ENCODE measurements around the gene PTGIR.

DNA sequence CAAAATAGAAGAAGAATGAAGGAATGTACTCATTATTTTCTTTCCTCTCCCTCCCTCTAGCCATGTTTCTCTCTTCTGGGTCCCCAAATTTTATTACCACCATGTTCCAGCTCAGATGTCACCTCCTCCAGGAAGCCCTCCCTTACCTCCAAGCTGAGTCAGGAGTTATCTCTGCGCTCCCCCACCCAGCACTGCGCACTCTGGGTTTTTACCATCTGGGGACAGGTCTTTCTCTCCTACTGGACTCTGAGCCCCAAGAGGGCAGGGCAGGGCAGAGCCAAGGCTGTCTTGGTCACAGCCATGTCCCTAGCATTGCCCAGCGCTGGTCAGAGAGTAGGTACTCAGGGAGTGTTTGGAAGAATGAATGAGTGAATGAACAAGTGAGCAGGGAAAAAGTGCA lies 8.2 kb upstream of the PTGIR start:
- TF ChIP-seq, protein P1, sequence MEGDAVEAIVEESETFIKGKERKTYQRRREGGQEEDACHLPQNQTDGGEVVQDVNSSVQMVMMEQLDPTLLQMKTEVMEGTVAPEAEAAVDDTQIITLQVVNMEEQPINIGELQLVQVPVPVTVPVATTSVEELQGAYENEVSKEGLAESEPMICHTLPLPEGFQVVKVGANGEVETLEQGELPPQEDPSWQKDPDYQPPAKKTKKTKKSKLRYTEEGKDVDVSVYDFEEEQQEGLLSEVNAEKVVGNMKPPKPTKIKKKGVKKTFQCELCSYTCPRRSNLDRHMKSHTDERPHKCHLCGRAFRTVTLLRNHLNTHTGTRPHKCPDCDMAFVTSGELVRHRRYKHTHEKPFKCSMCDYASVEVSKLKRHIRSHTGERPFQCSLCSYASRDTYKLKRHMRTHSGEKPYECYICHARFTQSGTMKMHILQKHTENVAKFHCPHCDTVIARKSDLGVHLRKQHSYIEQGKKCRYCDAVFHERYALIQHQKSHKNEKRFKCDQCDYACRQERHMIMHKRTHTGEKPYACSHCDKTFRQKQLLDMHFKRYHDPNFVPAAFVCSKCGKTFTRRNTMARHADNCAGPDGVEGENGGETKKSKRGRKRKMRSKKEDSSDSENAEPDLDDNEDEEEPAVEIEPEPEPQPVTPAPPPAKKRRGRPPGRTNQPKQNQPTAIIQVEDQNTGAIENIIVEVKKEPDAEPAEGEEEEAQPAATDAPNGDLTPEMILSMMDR (IDR thresholded peaks at IDR 0.05): no peak
- TF ChIP-seq POLR2A (IDR thresholded peaks at IDR 0.05): no peak

Measured in heart left ventricle (tissue), 13 donors.